Esophagus muscularis mucosa (tissue), 4 donors: ENCODE results near the gene MSX2. TPM values are rescaled to one million over a fixed set of nuclear protein-coding genes. Genes with fewer than 3 reads are reported as not detected.

Source experiments
- DNase-seq: peaks from one replicate; pipeline ENCODE4 v3.0.0-alpha.2; 2017; ENCODE audit errors: extremely low spot score
- H3K27ac ChIP-seq, 4 donors: fragments of 200-600 bp; sonication (generic); replicated peaks in 1 of 4; 1 replicate in 3 of 4; 2 replicates in 1 of 4; pipeline ENCODE4 v1.5.1; 2016 to 2019; ENCODE audit warnings: mild to moderate bottlenecking in 1 of 4
- H3K27me3 ChIP-seq, 4 donors: fragments of 200-600 bp; sonication (generic); one replicate each; pipeline versions ENCODE4 v1.5.1 to v1.6.0; 2016 to 2019
- H3K36me3 ChIP-seq, 4 donors: fragments of 200-600 bp; sonication (generic); one replicate each; pipeline ENCODE4 v1.5.1; 2016 to 2019
- H3K4me1 ChIP-seq, 4 donors: fragments of 200-600 bp; sonication (generic); one replicate each; pipeline ENCODE4 v1.5.1; 2016 to 2019
- H3K4me3 ChIP-seq, 4 donors: fragments of 200-600 bp; sonication (generic); 1 replicate in 2 of 4; 2 replicates in 2 of 4; pipeline ENCODE4 v1.5.1; 2016 to 2019; ENCODE audit warnings: mild to moderate bottlenecking in 4 of 4, moderate library complexity in 1 of 4
- H3K9me3 ChIP-seq, 4 donors: fragments of 200-600 bp; sonication (generic); 1 replicate in 3 of 4; 2 replicates in 1 of 4; pipeline ENCODE4 v1.5.1; 2016 to 2019
- EP300 ChIP-seq: sonication (generic); formaldehyde crosslinking; IDR thresholded peaks from one replicate; pipeline ENCODE4 v1.6.1; 2017; ENCODE audit warnings: antibody characterized with exemption
- POLR2A ChIP-seq: fragments of 450-650 bp; IDR thresholded peaks from one replicate; pipeline ENCODE4 v1.6.1; 2017; ENCODE audit warnings: antibody characterized with exemption, moderate library complexity, mild to moderate bottlenecking, low read depth
- POLR2AphosphoS5 ChIP-seq, 2 donors: sonication (generic); formaldehyde crosslinking; IDR thresholded peaks; one replicate each; pipeline ENCODE4 v1.6.1; 2017; ENCODE audit warnings: antibody characterized with exemption in 2 of 2
- WGBS: methylation state at CpG from one replicate; pipeline ENCODE4 v1.1.5; 2018; 5-methylcytosine and 5-hydroxymethylcytosine counted together
- intact Hi-C: fragments of 100-400 bp; cut with DNase I; formaldehyde crosslinking; loops from one replicate; pipeline ENCODE4 v1.15.1; 2023
- total RNA-seq, 4 donors: library from RNA; depleted of rRNA; stranded (reverse); fragments of >200 nt; gene quantifications; one replicate each; pipeline versions ENCODE4 v1.1.0 to v1.2.1, GENCODE V29; 2016
- TF ChIP-seq, protein P1 (sequence below), 3 experiments: fragments of 200-600 bp in 2 of 3; fragments of 450-650 bp in 1 of 3; sonication (generic) in 2 of 3; IDR thresholded peaks; one replicate each; pipeline ENCODE4 v1.5.1; 2017 to 2019; ENCODE audit warnings: antibody characterized with exemption in 3 of 3, mild to moderate bottlenecking in 2 of 3, moderate library complexity in 1 of 3

Gene MSX2
- 1 to 10 TPM; 1.8 to 4.0 (median 2.2) TPM for total RNA-seq

DNA sequence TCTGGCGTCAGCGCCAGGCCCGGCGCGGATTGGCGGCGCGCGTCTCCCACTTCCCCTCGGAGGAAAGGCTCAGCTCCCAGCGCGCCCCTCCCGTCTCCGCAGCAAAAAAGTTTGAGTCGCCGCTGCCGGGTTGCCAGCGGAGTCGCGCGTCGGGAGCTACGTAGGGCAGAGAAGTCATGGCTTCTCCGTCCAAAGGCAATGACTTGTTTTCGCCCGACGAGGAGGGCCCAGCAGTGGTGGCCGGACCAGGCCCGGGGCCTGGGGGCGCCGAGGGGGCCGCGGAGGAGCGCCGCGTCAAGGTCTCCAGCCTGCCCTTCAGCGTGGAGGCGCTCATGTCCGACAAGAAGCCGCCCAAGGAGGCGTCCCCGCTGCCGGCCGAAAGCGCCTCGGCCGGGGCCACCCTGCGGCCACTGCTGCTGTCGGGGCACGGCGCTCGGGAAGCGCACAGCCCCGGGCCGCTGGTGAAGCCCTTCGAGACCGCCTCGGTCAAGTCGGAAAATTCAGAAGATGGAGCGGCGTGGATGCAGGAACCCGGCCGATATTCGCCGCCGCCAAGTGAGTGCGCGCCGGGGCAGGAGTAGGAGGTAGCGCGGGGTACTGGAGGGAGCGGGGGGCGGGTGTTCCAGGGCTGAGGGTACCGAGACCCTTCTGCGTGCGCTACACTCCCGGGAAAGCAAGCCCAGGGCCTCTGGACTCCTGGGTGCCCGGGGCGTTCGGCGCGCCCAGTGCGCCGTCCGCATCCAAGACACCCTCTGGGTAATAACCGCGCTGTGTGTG, at the start of gene MSX2:
MSX2 (plus strand) TSS at position 99 of the 777 bp plus-strand sequence; CDS start at position 177, 78 bp downstream.
- peaks cover 0 to 7% (median 6%) of the 10 kb centered on the region in 4 donors for H3K36me3 ChIP-seq
- peak within 1 kb of the TSS; percentile 62 to 78 (median 68) for H3K4me3 ChIP-seq
- WGBS, result 2% methylated on average over 31 of the region's 87 CpGs
- H3K9me3 ChIP-seq, result no peaks in the 10 kb centered on the region
- TF ChIP-seq POLR2A (peak; percentile 19), EP300 (no peak), POLR2AphosphoS5 (IDR thresholded peaks at IDR 0.05) (peak; percentile 84 to 88)
- TF ChIP-seq, protein P1, sequence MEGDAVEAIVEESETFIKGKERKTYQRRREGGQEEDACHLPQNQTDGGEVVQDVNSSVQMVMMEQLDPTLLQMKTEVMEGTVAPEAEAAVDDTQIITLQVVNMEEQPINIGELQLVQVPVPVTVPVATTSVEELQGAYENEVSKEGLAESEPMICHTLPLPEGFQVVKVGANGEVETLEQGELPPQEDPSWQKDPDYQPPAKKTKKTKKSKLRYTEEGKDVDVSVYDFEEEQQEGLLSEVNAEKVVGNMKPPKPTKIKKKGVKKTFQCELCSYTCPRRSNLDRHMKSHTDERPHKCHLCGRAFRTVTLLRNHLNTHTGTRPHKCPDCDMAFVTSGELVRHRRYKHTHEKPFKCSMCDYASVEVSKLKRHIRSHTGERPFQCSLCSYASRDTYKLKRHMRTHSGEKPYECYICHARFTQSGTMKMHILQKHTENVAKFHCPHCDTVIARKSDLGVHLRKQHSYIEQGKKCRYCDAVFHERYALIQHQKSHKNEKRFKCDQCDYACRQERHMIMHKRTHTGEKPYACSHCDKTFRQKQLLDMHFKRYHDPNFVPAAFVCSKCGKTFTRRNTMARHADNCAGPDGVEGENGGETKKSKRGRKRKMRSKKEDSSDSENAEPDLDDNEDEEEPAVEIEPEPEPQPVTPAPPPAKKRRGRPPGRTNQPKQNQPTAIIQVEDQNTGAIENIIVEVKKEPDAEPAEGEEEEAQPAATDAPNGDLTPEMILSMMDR (IDR thresholded peaks at IDR 0.05), result no peak
- peaks cover 0 to 87% (median 43%) of the 10 kb centered on the region in 4 donors for H3K27me3 ChIP-seq
- DNase-seq, result peak; percentile 95
- H3K4me1 ChIP-seq, result peaks cover 13 to 51% (median 44%) of the 10 kb centered on the region in 4 donors
- peak within 1 kb of the TSS; percentile 72 to 81 (median 78) for H3K27ac ChIP-seq
- intact Hi-C loops, result no loop called here

DNA sequence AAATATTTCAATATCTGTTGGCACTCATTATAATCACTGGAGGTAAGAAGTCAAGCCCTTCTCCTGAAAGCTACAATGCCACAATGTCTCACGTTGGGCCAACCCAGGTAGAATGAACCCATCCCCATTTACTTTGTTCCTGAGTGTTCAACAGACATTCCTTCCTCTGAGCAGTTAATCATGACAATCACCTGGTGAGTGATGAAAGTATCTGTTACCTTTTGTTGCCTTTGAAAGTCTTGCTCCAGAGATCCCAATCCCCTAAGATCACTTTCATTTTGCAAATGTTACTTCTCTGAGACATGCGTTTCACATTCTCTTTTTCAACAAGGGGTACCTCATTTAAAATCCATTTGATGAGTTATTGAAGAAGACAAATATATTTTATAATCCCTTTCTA, 49.3 kb upstream of the MSX2 start:
- no peak for DNase-seq
- Histone ChIP-seq H3K27me3 (peaks cover 0 to 16% (median 0%) of the 10 kb centered on the region in 4 donors), H3K4me3 (no peak overlapping the region), H3K36me3 (no peaks in the 10 kb centered on the region), H3K4me1 (no peaks in the 10 kb centered on the region), H3K9me3 (no peaks in the 10 kb centered on the region), H3K27ac (no peak overlapping the region)
- intact Hi-C loops, result no loop called here
- TF ChIP-seq, protein P1 (IDR thresholded peaks at IDR 0.05), result no peak
- TF ChIP-seq EP300 (no peak), POLR2AphosphoS5 (IDR thresholded peaks at IDR 0.05) (no peak), POLR2A (no peak)
- 54% methylated on average over 2 of the region's 2 CpGs for WGBS

DNA sequence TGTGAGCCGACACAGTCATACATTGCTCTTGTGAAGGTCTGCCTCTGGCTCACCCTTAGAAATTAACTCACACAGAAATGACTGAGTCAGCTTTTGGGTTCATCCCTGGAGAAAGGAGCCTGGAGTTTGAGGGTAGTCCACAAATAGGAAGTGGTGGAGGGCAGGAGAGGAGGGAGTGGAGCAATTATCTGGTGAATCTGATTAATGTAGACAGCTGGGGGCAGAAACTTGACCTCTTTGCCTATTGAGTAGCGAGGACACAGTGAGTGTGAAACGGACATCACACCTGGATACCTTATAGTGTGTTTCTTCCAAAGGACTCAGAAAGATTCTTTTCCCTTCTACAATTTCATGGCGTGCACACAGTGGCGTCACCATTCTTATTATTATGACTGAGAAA, 48.5 kb upstream of the MSX2 start:
- no peaks in the 10 kb centered on the region for H3K4me1 ChIP-seq
- 55% methylated on average over 5 of the region's 5 CpGs for WGBS
- H3K4me3 ChIP-seq, result no peak overlapping the region
- H3K27ac ChIP-seq, result no peak overlapping the region
- no peaks in the 10 kb centered on the region for H3K36me3 ChIP-seq
- H3K9me3 ChIP-seq, result peaks cover 0 to 7% (median 0%) of the 10 kb centered on the region in 4 donors
- H3K27me3 ChIP-seq, result peaks cover 0 to 22% (median 0%) of the 10 kb centered on the region in 4 donors
- TF ChIP-seq POLR2A (no peak), POLR2AphosphoS5 (IDR thresholded peaks at IDR 0.05) (no peak)
- no peak for DNase-seq
- intact Hi-C loops, result no loop called here

DNA sequence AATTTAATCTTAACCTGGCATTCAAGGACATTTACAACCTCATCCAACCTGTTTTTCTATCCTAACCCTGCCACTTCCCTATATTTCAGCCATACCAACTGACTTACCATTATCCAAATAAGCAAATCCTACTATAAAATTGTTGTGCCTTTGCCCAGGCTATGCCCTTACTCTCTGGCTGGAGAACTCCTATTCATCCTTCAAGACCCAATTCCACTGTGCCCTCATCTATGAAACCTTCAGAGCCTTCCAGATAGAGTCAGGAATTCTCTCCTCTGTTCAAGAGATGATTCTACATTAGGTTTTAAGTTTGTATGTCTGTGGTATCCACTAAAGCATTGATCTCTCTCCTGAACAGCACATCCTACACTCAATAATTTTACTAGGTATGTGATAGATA, 46.3 kb upstream of the MSX2 start:
- intact Hi-C loops, result no loop called here
- no peaks in the 10 kb centered on the region for H3K4me1 ChIP-seq
- no peak for DNase-seq
- peaks cover 0 to 27% (median 0%) of the 10 kb centered on the region in 4 donors for H3K27me3 ChIP-seq
- no peak overlapping the region for H3K4me3 ChIP-seq
- H3K36me3 ChIP-seq, result no peaks in the 10 kb centered on the region
- TF ChIP-seq POLR2A (no peak), POLR2AphosphoS5 (IDR thresholded peaks at IDR 0.05) (no peak), EP300 (no peak)
- TF ChIP-seq, protein P1 (IDR thresholded peaks at IDR 0.05), result no peak
- peaks cover 0 to 7% (median 0%) of the 10 kb centered on the region in 4 donors for H3K9me3 ChIP-seq
- no peak overlapping the region for H3K27ac ChIP-seq

DNA sequence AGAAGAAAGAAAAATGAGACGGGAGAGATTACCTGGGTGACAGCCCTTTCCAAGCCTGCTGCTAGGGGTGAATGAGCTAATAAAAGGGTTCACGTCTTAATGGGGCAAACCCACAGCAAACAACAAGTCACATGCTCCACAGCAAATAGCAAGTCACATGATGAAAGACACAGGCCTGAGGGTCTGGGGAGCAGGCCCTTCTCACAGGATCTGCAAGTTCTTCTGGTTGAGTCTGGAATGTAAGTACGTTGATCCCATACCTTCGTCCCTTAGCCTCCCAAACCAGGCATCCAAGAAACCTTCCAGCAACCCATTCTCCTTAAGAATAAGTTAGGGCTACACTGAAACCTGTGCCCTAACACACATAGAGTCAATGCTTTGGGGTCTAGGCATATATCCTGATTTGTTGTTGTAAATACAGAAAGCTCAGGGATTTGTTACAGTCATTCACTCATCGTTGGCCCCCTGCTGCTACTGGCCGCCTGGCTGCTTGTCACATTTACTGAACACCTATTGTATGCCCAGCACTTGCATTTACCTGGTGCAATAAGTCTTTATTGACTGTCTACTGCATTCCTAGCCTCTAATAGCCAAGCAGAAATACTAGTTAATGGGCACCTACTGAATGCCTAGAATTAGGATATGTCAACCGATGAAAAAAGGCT, 43.3 kb upstream of the MSX2 start:
- Histone ChIP-seq H3K36me3 (no peaks in the 10 kb centered on the region), H3K27ac (no peak overlapping the region), H3K27me3 (peaks cover 0 to 29% (median 0%) of the 10 kb centered on the region in 4 donors), H3K9me3 (peaks cover 0 to 7% (median 0%) of the 10 kb centered on the region in 4 donors), H3K4me1 (no peaks in the 10 kb centered on the region), H3K4me3 (no peak overlapping the region)
- intact Hi-C loops, result no loop called here
- no peak for DNase-seq
- 80% methylated on average over 7 of the region's 7 CpGs for WGBS
- no peak for TF ChIP-seq POLR2A
- no peak for TF ChIP-seq POLR2AphosphoS5 (IDR thresholded peaks at IDR 0.05)
- TF ChIP-seq, protein P1 (IDR thresholded peaks at IDR 0.05), result no peak
- TF ChIP-seq EP300, result no peak
